Brain microvascular endothelial cell (primary cell): Measurements from ENCODE around the gene HTD2.
A peak's percentile ranks its signal among the peaks of the same experiment; 100 is the strongest.
"Not testable (repeated sequence)": the region's sequence is repeated elsewhere in the genome, so short reads cannot be mapped to it uniquely, and the experiment has no call there.

Experiments used
- DNase-seq: peaks from one replicate; pipeline ENCODE4 v3.0.0-alpha.2; 2020
- H3K27ac ChIP-seq: fragments of 250-450 bp; sonication (Bioruptor Pico); 2 replicates; pipeline ENCODE4 v1.5.1; 2020; ENCODE audit warnings: mild to moderate bottlenecking, moderate library complexity
- H3K27me3 ChIP-seq: fragments of 250-450 bp; sonication (Bioruptor Pico); replicated peaks from 2 replicates; pipeline ENCODE4 v1.5.1; 2020; ENCODE audit warnings: mild to moderate bottlenecking
- H3K36me3 ChIP-seq: fragments of 250-450 bp; sonication (Bioruptor Pico); replicated peaks from 2 replicates; pipeline ENCODE4 v1.5.1; 2020; ENCODE audit warnings: mild to moderate bottlenecking
- H3K4me3 ChIP-seq: 2 replicates; pipeline ENCODE4 v1.5.1; 2011; ENCODE audit warnings: low read depth, mild to moderate bottlenecking, control low read depth, low read length, moderate library complexity
- in situ Hi-C: cut with HindIII; loops from 2 replicates; pipeline ENCODE4 v1.10.0; 2017; ENCODE audit warnings: low sequenced_read_pairs, low pct_ligation_motif_present
- TF ChIP-seq, protein P1 (sequence below): IDR thresholded peaks from 2 replicates; pipeline ENCODE4 v1.5.1; 2011; ENCODE audit warnings: low read depth, mild to moderate bottlenecking, moderate library complexity, low read length, control low read depth, inconsistent platforms; ENCODE audit errors: missing control alignments

The HTD2 gene

DNA sequence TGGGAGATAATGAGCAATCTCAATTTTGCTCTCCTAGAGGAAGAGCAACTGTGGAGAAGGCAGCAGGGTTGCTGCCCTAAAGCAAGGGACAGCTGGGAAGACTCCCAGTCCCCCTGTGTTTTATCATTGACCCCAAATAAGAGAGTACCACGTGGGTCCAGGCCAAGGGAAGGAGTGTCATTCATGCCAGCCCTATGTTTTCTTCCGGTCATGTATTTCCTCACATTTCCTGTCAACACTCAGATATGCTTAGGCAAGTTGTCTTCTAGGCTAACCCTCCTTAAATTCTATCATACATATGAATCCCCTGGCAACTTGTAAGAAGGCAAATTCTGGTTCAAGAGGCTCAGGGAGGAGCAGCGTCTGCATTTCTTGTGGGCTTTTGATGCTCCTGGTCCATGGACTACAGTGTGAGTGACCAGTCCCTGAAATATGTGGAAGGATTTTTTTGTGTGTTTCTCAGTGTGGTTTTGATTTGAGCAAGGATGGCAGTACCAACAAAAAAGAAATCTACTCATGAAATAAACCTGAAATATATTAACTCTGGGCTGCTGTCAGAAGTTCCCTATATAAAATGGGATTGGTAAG, 32.2 kb upstream of the HTD2 start:
- TF ChIP-seq, protein P1, sequence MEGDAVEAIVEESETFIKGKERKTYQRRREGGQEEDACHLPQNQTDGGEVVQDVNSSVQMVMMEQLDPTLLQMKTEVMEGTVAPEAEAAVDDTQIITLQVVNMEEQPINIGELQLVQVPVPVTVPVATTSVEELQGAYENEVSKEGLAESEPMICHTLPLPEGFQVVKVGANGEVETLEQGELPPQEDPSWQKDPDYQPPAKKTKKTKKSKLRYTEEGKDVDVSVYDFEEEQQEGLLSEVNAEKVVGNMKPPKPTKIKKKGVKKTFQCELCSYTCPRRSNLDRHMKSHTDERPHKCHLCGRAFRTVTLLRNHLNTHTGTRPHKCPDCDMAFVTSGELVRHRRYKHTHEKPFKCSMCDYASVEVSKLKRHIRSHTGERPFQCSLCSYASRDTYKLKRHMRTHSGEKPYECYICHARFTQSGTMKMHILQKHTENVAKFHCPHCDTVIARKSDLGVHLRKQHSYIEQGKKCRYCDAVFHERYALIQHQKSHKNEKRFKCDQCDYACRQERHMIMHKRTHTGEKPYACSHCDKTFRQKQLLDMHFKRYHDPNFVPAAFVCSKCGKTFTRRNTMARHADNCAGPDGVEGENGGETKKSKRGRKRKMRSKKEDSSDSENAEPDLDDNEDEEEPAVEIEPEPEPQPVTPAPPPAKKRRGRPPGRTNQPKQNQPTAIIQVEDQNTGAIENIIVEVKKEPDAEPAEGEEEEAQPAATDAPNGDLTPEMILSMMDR = no peak
- Histone ChIP-seq H3K27ac (no peak overlapping the region), H3K27me3 (no peaks in the 10 kb centered on the region), H3K36me3 (no peaks in the 10 kb centered on the region), H3K4me3 (no peak overlapping the region)
- in situ Hi-C loops = no loop called here
- no peak for DNase-seq

DNA sequence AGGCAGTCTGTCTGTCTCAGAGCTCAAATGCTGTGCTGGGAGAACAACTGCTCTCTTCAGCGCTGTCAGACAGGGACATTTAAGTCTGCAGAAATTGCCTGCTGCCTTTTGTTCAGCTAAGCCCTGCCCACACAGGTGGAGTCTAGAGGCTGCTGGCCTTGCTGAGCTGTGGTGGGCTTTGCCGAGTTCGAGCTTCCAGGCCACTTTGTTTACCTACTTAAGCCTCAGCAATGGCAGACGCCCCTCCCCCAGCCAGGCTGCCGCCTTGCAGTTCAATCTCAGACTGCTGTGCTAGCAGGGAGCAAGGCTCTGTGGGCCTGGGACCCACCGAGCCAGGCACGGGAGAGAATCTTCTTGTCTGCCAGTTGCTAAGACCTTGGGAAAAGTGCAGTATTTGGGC, 25.3 kb upstream of the HTD2 start:
- Histone ChIP-seq H3K27me3 (no peaks in the 10 kb centered on the region), H3K27ac (no peak overlapping the region), H3K4me3 (no peak overlapping the region), H3K36me3 (no peaks in the 10 kb centered on the region)
- in situ Hi-C loops = loop anchor here (10.0 kb wide), 1 partner anchor 86 kb away; no protein-coding TSS in a partner anchor
- TF ChIP-seq, protein P1 = no peak
- DNase-seq = no peak

DNA sequence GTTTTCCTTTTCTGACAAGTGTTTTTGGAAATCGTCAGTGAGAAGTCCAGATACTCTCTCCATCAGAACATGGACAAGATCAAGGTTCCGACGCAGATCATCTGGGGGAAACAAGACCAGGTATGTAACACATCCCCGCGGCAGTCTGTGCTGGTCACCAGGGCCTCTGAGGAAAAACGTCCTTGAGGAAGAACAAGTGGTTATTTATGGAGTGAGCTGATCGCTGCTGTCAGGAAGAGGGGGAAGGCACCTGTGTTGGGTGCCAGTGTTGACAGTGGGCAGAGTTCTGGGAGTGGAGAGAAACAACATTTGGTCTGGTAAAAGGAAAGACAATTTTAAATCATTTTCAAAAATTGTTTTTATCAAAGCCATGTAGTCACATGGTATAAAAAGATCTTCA, 21.0 kb upstream of the HTD2 start:
- in situ Hi-C loops = loop anchor here (10.0 kb wide), 1 partner anchor 91 kb away; no protein-coding TSS in a partner anchor
- TF ChIP-seq, protein P1 = no peak
- no peaks in the 10 kb centered on the region for H3K27me3 ChIP-seq
- H3K27ac ChIP-seq = no peak overlapping the region
- H3K36me3 ChIP-seq = no peaks in the 10 kb centered on the region
- no peak overlapping the region for H3K4me3 ChIP-seq
- no peak for DNase-seq

DNA sequence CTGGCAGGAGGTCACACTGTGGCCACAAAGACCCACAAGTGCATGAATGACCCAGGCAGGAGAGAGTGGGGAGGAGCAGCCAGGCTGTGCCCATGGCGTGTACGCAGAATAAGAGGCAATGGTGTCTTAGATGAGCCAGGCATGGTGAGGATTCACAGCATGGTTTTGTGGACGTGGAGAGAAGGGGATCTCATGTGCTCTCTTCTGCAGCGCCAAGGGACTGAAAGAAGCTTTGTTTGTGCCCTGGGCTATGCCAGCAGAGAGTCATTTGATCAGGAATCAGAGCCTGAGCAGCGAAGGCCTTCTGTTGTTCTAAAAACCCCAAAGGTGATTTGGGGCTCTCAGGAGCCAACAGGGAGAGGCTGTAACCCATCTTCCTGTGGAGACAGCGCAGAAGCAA, 19.0 kb upstream of the HTD2 start:
- Histone ChIP-seq H3K27me3 (no peaks in the 10 kb centered on the region), H3K36me3 (no peaks in the 10 kb centered on the region), H3K4me3 (no peak overlapping the region), H3K27ac (no peak overlapping the region)
- in situ Hi-C loops = loop anchor here (10.0 kb wide), 1 partner anchor 93 kb away; no protein-coding TSS in a partner anchor
- TF ChIP-seq, protein P1 = no peak
- no peak for DNase-seq

DNA sequence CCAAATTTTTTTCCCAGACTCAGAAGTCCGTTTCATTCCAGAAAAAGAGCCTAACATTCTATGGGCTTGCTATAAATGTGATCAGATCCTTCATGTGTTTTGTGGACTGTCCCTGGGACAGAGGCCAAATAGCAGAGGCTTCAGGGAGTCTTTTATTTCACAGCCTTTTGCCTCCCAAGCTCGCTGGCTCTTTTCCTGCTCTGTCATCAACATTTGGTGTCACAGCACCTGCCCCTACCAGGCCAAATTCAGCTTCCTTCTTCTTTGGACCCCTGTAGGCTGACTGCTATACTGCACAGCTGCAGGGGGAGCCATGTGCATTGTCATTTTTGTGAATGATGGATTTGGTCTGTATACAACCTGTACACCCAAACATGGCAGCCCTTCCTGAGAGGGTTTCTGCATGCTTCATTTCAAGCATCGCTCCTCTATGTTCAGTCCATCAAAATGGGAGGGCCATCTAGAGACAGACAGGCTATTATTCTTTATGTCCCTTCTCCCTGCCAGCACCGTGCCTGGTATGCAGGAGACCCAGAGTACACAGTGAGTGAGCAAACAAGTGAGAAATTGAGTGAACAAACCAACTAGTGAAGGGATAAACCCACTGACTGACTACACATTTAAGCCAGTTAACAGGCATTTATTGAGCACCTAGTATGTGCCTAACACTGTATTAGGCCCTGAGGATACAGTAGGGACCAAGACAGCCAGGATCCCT, 18.1 kb upstream of the HTD2 start:
- TF ChIP-seq, protein P1 = peak; percentile 44
- no peaks in the 10 kb centered on the region for H3K27me3 ChIP-seq
- no peak overlapping the region for H3K27ac ChIP-seq
- H3K36me3 ChIP-seq = no peaks in the 10 kb centered on the region
- in situ Hi-C loops = loop anchor here (10.0 kb wide), 1 partner anchor 93 kb away; no protein-coding TSS in a partner anchor
- no peak for DNase-seq
- no peak overlapping the region for H3K4me3 ChIP-seq

DNA sequence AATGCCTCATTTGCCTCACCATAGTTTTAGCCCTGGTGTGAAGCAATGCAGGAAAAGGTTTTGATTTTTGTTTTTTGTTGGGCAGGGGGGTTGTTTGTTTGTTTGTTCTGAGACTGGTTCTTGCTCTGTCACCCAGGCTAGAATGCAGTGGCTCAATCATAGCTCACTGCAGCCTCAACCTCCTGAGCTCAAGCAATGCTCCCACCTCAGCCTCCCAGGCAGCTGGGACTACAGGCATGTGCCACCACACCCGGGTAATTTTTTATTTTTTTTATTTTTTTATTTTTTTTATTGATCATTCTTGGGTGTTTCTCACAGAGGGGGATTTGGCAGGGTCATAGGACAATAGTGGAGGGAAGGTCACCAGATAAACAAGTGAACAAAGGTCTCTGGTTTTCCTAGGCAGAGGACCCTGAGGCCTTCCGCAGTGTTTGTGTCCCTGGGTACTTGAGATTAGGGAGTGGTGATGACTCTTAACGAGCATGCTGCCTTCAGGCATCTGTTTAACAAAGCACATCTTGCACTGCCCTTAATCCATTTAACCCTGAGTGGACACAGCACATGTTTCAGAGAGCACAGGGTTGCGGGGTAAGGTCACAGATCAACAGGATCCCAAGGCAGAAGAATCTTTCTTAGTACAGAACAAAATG, 17.2 kb upstream of the HTD2 start:
- H3K27me3 ChIP-seq, H3K4me3 ChIP-seq, H3K36me3 ChIP-seq, H3K27ac ChIP-seq, DNase-seq: not testable (repeated sequence)
- in situ Hi-C loops = loop anchor here (10.0 kb wide), 1 partner anchor 94 kb away; no protein-coding TSS in a partner anchor

DNA sequence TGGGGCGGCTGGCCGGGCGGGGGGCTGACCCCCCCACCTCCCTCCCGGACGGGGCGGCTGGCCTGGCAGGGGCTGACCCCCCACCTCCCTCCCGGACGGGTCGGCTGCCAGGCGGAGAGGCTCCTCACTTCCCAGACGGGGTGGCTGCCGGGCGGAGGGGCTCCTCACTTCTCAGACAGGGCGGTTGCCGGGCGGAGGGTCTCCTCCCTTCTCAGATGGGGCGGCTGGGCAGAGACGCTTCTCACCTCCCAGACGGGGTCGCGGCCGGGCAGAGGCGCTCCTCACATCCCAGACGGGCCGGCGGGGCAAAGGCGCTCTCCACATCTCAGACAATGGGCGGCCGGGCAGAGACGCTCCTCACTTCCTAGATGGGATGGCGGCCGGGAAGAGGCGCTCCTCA, 15.9 kb upstream of the HTD2 start:
- H3K36me3 ChIP-seq, H3K27ac ChIP-seq, H3K4me3 ChIP-seq, in situ Hi-C loops, H3K27me3 ChIP-seq, DNase-seq: not testable (repeated sequence)
